GM19023 (cell line): ENCODE measurements around the gene SPEG.

ENCODE experiments used
- ATAC-seq: cut with Tn5 transposase; IDR thresholded peaks from one replicate; pipeline ENCODE4 v1.9.1; 2021; ENCODE audit warnings: mild to moderate bottlenecking, moderate library complexity; ENCODE audit not compliant: unreplicated experiment

SPEG gene

GRCh38 chr2:219422952-219423534 is 11.6 kb upstream of the SPEG start:
- ATAC-seq, result no peak

- no peak for ATAC-seq
Observed at GRCh38 chr2:219423652-219424377, 10.8 kb upstream of the SPEG start.

- no peak for ATAC-seq
Observed at GRCh38 chr2:219425238-219426067, 9.2 kb upstream of the SPEG start.

GRCh38 chr2:219426068-219426443 is 8.6 kb upstream of the SPEG start:
- no peak for ATAC-seq

GRCh38 chr2:219426534-219427136 is 8.0 kb upstream of the SPEG start:
- ATAC-seq, result no peak

GRCh38 chr2:219428469-219428868 is 6.2 kb upstream of the SPEG start:
- no peak for ATAC-seq

GRCh38 chr2:219429958-219430606 is 4.6 kb upstream of the SPEG start:
- no peak for ATAC-seq

GRCh38 chr2:219430633-219431615 is 3.7 kb upstream of the SPEG start:
- no peak for ATAC-seq

GRCh38 chr2:219433666-219434467 is 776 bp upstream of the SPEG start:
- ATAC-seq, result no peak

GRCh38 chr2:219434468-219434717 is 250 bp upstream of the SPEG start:
- no peak for ATAC-seq

- no peak for ATAC-seq
Observed at GRCh38 chr2:219435701-219436100, 1.1 kb downstream of the SPEG start.

GRCh38 chr2:219436491-219436890 is 1.8 kb downstream of the SPEG start:
- ATAC-seq, result no peak

GRCh38 chr2:219437141-219437540 is 2.5 kb downstream of the SPEG start:
- no peak for ATAC-seq

GRCh38 chr2:219437690-219438206 is 3.1 kb downstream of the SPEG start:
- no peak for ATAC-seq

GRCh38 chr2:219438453-219438852 is 3.8 kb downstream of the SPEG start:
- ATAC-seq, result no peak

- no peak for ATAC-seq
Observed at GRCh38 chr2:219439506-219439905, 4.9 kb downstream of the SPEG start.

- no peak for ATAC-seq
Observed at GRCh38 chr2:219440388-219441256, 6.0 kb downstream of the SPEG start.
